Aorta (tissue), 5 donors: Measurements from ENCODE around the gene OXSR1. TPM values are rescaled to one million over a fixed set of nuclear protein-coding genes. Genes with fewer than 3 reads are reported as not detected.
"Not testable (repeated sequence)": the region's sequence is repeated elsewhere in the genome, so short reads cannot be mapped to it uniquely, and the experiment has no call there.

Experiments used
- ATAC-seq: fragments of 200-7000 bp; cut with Tn5 transposase; one replicate; pipeline ENCODE4 v1.9.1; 2022; ENCODE audit warnings: moderate library complexity; ENCODE audit not compliant: low FRiP score
- DNase-seq, 2 donors: peaks; one replicate each; pipeline ENCODE4 v3.0.0-alpha.2; 2020
- H3K27ac ChIP-seq, 2 donors: one replicate each; pipeline ENCODE4 v1.5.1; 2013; ENCODE audit warnings: low read length in 2 of 2, mild to moderate bottlenecking in 2 of 2, moderate library complexity in 2 of 2, control low read depth in 1 of 2, inconsistent platforms in 1 of 2, low read depth in 1 of 2
- H3K27me3 ChIP-seq, 2 donors: one replicate each; pipeline ENCODE4 v1.6.1; 2013; ENCODE audit warnings: control low read depth in 1 of 2, low read length in 1 of 2, mild to moderate bottlenecking in 1 of 2, moderate library complexity in 1 of 2; ENCODE audit not compliant: insufficient read depth in 2 of 2, control insufficient read depth in 1 of 2
- H3K36me3 ChIP-seq, 2 donors: one replicate each; pipeline ENCODE4 v1.6.1; 2013; ENCODE audit warnings: control low read depth in 1 of 2, low read length in 1 of 2, mild to moderate bottlenecking in 1 of 2; ENCODE audit not compliant: insufficient read depth in 2 of 2, control insufficient read depth in 1 of 2
- H3K4me1 ChIP-seq, 2 donors: one replicate each; pipeline ENCODE4 v1.6.1; 2013; ENCODE audit warnings: low read length in 2 of 2, control low read depth in 1 of 2, mild to moderate bottlenecking in 1 of 2, moderate library complexity in 1 of 2; ENCODE audit not compliant: insufficient read depth in 2 of 2, control insufficient read depth in 1 of 2
- H3K4me3 ChIP-seq, 2 donors: one replicate each; pipeline ENCODE4 v1.5.1; 2013; ENCODE audit warnings: low read length in 2 of 2, control low read depth in 1 of 2, mild to moderate bottlenecking in 1 of 2
- H3K9me3 ChIP-seq: one replicate; pipeline ENCODE4 v1.6.1; 2013; ENCODE audit warnings: mild to moderate bottlenecking, low read length; ENCODE audit not compliant: control insufficient read depth
- WGBS, 2 donors: extraction: QIAGEN DNeasy Blood & Tissue Kit; methylation state at CpG; one replicate each; pipeline ENCODE4 v1.1.7; 2013; 5-methylcytosine and 5-hydroxymethylcytosine counted together
- intact Hi-C, 2 donors: fragments of 100-400 bp; cut with DNase I; formaldehyde crosslinking; loops; one replicate each; pipeline versions ENCODE4 v1.14.2 to v1.15.0; 2022
- polyA plus RNA-seq, 2 donors: library from polyadenylated mRNA; stranded (reverse); fragments of 200-250 nt; gene quantifications; one replicate each; pipeline ENCODE4 v1.2.3, GENCODE V29; 2013
- total RNA-seq, 2 donors: library from RNA; stranded (reverse); fragmentation: NEBNext Ultra II Directional; extraction: Animal tissue kit (Norgen Biotek cat#: 25700); gene quantifications; one replicate each; pipeline ENCODE4 v1.2.1, GENCODE V29; 2021
- donor health status: healthy with polysubstance abuse.
- donor health status: Bipolar disorder and iron deficiency.
- donor health status: DM: no; HTN: no; CAD: no.
- donor health status: DM: no; HTN: no; CAD: no.
- donor health status: DM: yes; HTN: yes; CAD: no.

The OXSR1 gene
- total and polyA plus RNA-seq, 4 donors, result 7.9 to 42.0 (median 26.4) TPM

GRCh38 chr3:38278841-38279240, 113.5 kb downstream of the OXSR1 start:
- no peaks in the 10 kb centered on the region for H3K9me3 ChIP-seq
- no peaks in the 10 kb centered on the region for H3K36me3 ChIP-seq
- WGBS, 2 donors, result 87 to 93% methylated on average over 5 of the region's 5 CpGs
- H3K4me1 ChIP-seq, result no peaks in the 10 kb centered on the region
- H3K4me3 ChIP-seq, result no peak overlapping the region
- no peak for DNase-seq
- H3K27me3 ChIP-seq, result no peaks in the 10 kb centered on the region
- no peak overlapping the region for H3K27ac ChIP-seq
- no peak for ATAC-seq
- intact Hi-C loops, result no loop called here

GRCh38 chr3:38281895-38282686, 116.8 kb downstream of the OXSR1 start, which contains the start of gene SLC22A14:
SLC22A14 (plus strand) TSS chr3:38282294; CDS start chr3:38306027, 23,733 bp downstream.
- 89 to 91% methylated on average over 14 of the region's 14 CpGs for WGBS, 2 donors
- no peaks in the 10 kb centered on the region for H3K27me3 ChIP-seq
- intact Hi-C loops, result no loop called here
- H3K4me3 ChIP-seq, result no peak within 1 kb of the TSS
- DNase-seq (no peak), ATAC-seq (no peak)
- H3K9me3 ChIP-seq, result no peaks in the 10 kb centered on the region
- no peaks in the 10 kb centered on the region for H3K36me3 ChIP-seq
- H3K4me1 ChIP-seq, result no peaks in the 10 kb centered on the region
- H3K27ac ChIP-seq, result no peak within 1 kb of the TSS

- Histone ChIP-seq H3K4me3 (no peak overlapping the region), H3K4me1 (no peaks in the 10 kb centered on the region), H3K27me3 (no peaks in the 10 kb centered on the region), H3K9me3 (no peaks in the 10 kb centered on the region), H3K27ac (no peak overlapping the region), H3K36me3 (no peaks in the 10 kb centered on the region)
- intact Hi-C loops, result no loop called here
- ATAC-seq, result peak; percentile 63
- no peak for DNase-seq
- 77 to 80% methylated on average over 16 of the region's 16 CpGs for WGBS, 2 donors
These were observed 118.7 kb downstream of the OXSR1 start for GRCh38 chr3:38283810-38284755.

- intact Hi-C loops, result no loop called here
- no peak overlapping the region for H3K4me3 ChIP-seq
- H3K36me3 ChIP-seq, result no peaks in the 10 kb centered on the region
- no peak for ATAC-seq
- no peaks in the 10 kb centered on the region for H3K27me3 ChIP-seq
- no peaks in the 10 kb centered on the region for H3K9me3 ChIP-seq
- H3K27ac ChIP-seq, result no peak overlapping the region
- no peak for DNase-seq
- WGBS, 2 donors, result 93 to 95% methylated on average over 6 of the region's 6 CpGs
- no peaks in the 10 kb centered on the region for H3K4me1 ChIP-seq
These were observed 119.4 kb downstream of the OXSR1 start for GRCh38 chr3:38284756-38285150.

- H3K36me3 ChIP-seq, H3K27ac ChIP-seq, intact Hi-C loops, H3K4me1 ChIP-seq, ATAC-seq, H3K27me3 ChIP-seq, H3K9me3 ChIP-seq, DNase-seq, H3K4me3 ChIP-seq: not testable (repeated sequence)
- 94 to 95% methylated on average over 16 of the region's 16 CpGs for WGBS, 2 donors
These were observed 124.2 kb downstream of the OXSR1 start for GRCh38 chr3:38289286-38290217.

GRCh38 chr3:38297053-38297452, 131.7 kb downstream of the OXSR1 start:
- intact Hi-C loops, H3K4me3 ChIP-seq, H3K9me3 ChIP-seq, DNase-seq, H3K36me3 ChIP-seq, H3K27me3 ChIP-seq, H3K27ac ChIP-seq, H3K4me1 ChIP-seq, ATAC-seq: not testable (repeated sequence)
- WGBS, 2 donors, result 83 to 85% methylated on average over 4 of the region's 4 CpGs

- DNase-seq, result no peak
These were observed 132.2 kb downstream of the OXSR1 start for GRCh38 chr3:38297537-38297936.

More at GRCh38 chr3:38297537-38297936, 132.2 kb downstream of the OXSR1 start:
- intact Hi-C loops, result no loop called here
- no peaks in the 10 kb centered on the region for H3K9me3 ChIP-seq
- no peak overlapping the region for H3K4me3 ChIP-seq
- no peaks in the 10 kb centered on the region for H3K4me1 ChIP-seq
- H3K27ac ChIP-seq, result no peak overlapping the region
- ATAC-seq, result no peak
- no peaks in the 10 kb centered on the region for H3K36me3 ChIP-seq
- no peaks in the 10 kb centered on the region for H3K27me3 ChIP-seq
